Spinal cord (tissue), 10 donors: ENCODE data around the gene ST7. TPM values are rescaled to one million over a fixed set of nuclear protein-coding genes. Genes with fewer than 3 reads are reported as not detected.

Experiments
- DNase-seq, 6 donors: peaks; one replicate each; pipeline versions ENCODE4 v3.0.0 to v3.0.0-alpha.2; 2013 to 2015; ENCODE audit warnings: low spot score in 6 of 6, low read depth in 4 of 6
- H3K27ac ChIP-seq: one replicate; pipeline ENCODE4 v1.5.1; 2013; ENCODE audit warnings: low read depth, low read length, control low read depth
- H3K27me3 ChIP-seq: one replicate; pipeline ENCODE4 v1.6.1; 2013; ENCODE audit warnings: low read length; ENCODE audit not compliant: control insufficient read depth, insufficient read depth
- H3K36me3 ChIP-seq: one replicate; pipeline ENCODE4 v1.6.1; 2013; ENCODE audit warnings: low read length; ENCODE audit not compliant: control insufficient read depth, insufficient read depth
- H3K4me1 ChIP-seq: one replicate; pipeline ENCODE4 v1.6.1; 2013; ENCODE audit warnings: low read length; ENCODE audit not compliant: control insufficient read depth, insufficient read depth
- H3K4me3 ChIP-seq: one replicate; pipeline ENCODE4 v1.5.1; 2013; ENCODE audit warnings: low read depth, low read length, control low read depth
- H3K9me3 ChIP-seq: one replicate; pipeline ENCODE4 v1.6.1; 2013; ENCODE audit warnings: low read length; ENCODE audit not compliant: control insufficient read depth, insufficient read depth
- WGBS: methylation state at CpG from one replicate; pipeline ENCODE4 v1.1.5; 2013; ENCODE audit warnings: missing lambda C conversion rate; ENCODE audit not compliant: insufficient coverage; 5-methylcytosine and 5-hydroxymethylcytosine counted together
- polyA plus RNA-seq, 2 donors: library from polyadenylated mRNA; unstranded; fragments of 120-200 nt; gene quantifications; one replicate each; pipeline ENCODE4 v1.2.1, GENCODE V29; 2013; ENCODE audit not compliant: insufficient read length in 2 of 2
- total RNA-seq, 2 donors: library from RNA; depleted of rRNA in 1 of 2; stranded (reverse); fragments of 120-200 nt in 1 of 2; fragments of >200 nt in 1 of 2; gene quantifications; one replicate each; pipeline versions ENCODE4 v1.2.3 to v1.2.4, GENCODE V29; 2013 to 2014
- donor health status: healthy.

ST7 gene
- total and polyA plus RNA-seq, 4 donors, result 27.0 to 35.7 (median 31.8) TPM

GRCh38 chr7:116948934-116949333 is 4.4 kb upstream of the ST7 start:
- 64% methylated on average over 3 of the region's 3 CpGs for WGBS
- H3K27me3 ChIP-seq, result no peaks in the 10 kb centered on the region
- peaks cover 6% of the 10 kb centered on the region for H3K4me1 ChIP-seq
- no peak for DNase-seq
- H3K4me3 ChIP-seq, result no peak overlapping the region
- no peak overlapping the region for H3K27ac ChIP-seq
- H3K36me3 ChIP-seq, result no peaks in the 10 kb centered on the region
- H3K9me3 ChIP-seq, result no peaks in the 10 kb centered on the region

GRCh38 chr7:116949941-116950801 is 3.1 kb upstream of the ST7 start:
- Histone ChIP-seq H3K36me3 (no peaks in the 10 kb centered on the region), H3K27me3 (no peaks in the 10 kb centered on the region), H3K4me3 (no peak overlapping the region), H3K9me3 (no peaks in the 10 kb centered on the region), H3K4me1 (peaks cover 6% of the 10 kb centered on the region), H3K27ac (no peak overlapping the region)
- DNase-seq, result no peak
- WGBS, result 86% methylated on average over 6 of the region's 9 CpGs

GRCh38 chr7:116950889-116951351 is 2.4 kb upstream of the ST7 start:
- no peaks in the 10 kb centered on the region for H3K36me3 ChIP-seq
- peaks cover 6% of the 10 kb centered on the region for H3K4me1 ChIP-seq
- 100% methylated on average over 2 of the region's 5 CpGs for WGBS
- no peak overlapping the region for H3K27ac ChIP-seq
- no peak overlapping the region for H3K4me3 ChIP-seq
- no peak for DNase-seq
- no peaks in the 10 kb centered on the region for H3K9me3 ChIP-seq
- no peaks in the 10 kb centered on the region for H3K27me3 ChIP-seq

- no peak for DNase-seq
- H3K4me3 ChIP-seq, result no peak overlapping the region
- 89% methylated on average over 11 of the region's 17 CpGs for WGBS
Measured at GRCh38 chr7:116951366-116952292, 1.7 kb upstream of the ST7 start.

GRCh38 chr7:116952635-116953371 is 498 bp upstream of the ST7 start:
- peak in 3 of 6 donors; percentile 21 to 67 (median 49) for DNase-seq
- WGBS, result 2% methylated on average over 6 of the region's 25 CpGs
- no peaks in the 10 kb centered on the region for H3K27me3 ChIP-seq
- H3K9me3 ChIP-seq, result no peaks in the 10 kb centered on the region
- no peaks in the 10 kb centered on the region for H3K36me3 ChIP-seq
- H3K27ac ChIP-seq, result peak overlapping the region; percentile 98
- H3K4me3 ChIP-seq, result peak overlapping the region; percentile 77
- H3K4me1 ChIP-seq, result peaks cover 10% of the 10 kb centered on the region

More at GRCh38 chr7:116951366-116952292, 1.7 kb upstream of the ST7 start:
- Histone ChIP-seq H3K9me3 (no peaks in the 10 kb centered on the region), H3K27ac (peak overlapping the region; percentile 25), H3K36me3 (no peaks in the 10 kb centered on the region), H3K27me3 (no peaks in the 10 kb centered on the region), H3K4me1 (peaks cover 10% of the 10 kb centered on the region)

GRCh38 chr7:116953906-116954838 is 871 bp downstream of the ST7 start:
- H3K4me1 ChIP-seq, result peaks cover 10% of the 10 kb centered on the region
- H3K9me3 ChIP-seq, result no peaks in the 10 kb centered on the region
- no peaks in the 10 kb centered on the region for H3K27me3 ChIP-seq
- no peaks in the 10 kb centered on the region for H3K36me3 ChIP-seq
- peak overlapping the region; percentile 77 for H3K4me3 ChIP-seq
- H3K27ac ChIP-seq, result peak overlapping the region; percentile 91
- peak in 5 of 6 donors; percentile 64 to 93 (median 71) for DNase-seq
- 0% methylated on average over 51 of the region's 63 CpGs for WGBS

- H3K4me3 ChIP-seq, result no peak overlapping the region
- H3K4me1 ChIP-seq, result peaks cover 10% of the 10 kb centered on the region
- DNase-seq, result no peak
- H3K9me3 ChIP-seq, result no peaks in the 10 kb centered on the region
- no peaks in the 10 kb centered on the region for H3K36me3 ChIP-seq
- H3K27me3 ChIP-seq, result no peaks in the 10 kb centered on the region
- H3K27ac ChIP-seq, result no peak overlapping the region
Measured at GRCh38 chr7:116955340-116955739, 2.0 kb downstream of the ST7 start.

GRCh38 chr7:116955801-116956476 is 2.6 kb downstream of the ST7 start:
- Histone ChIP-seq H3K4me3 (no peak overlapping the region), H3K36me3 (no peaks in the 10 kb centered on the region), H3K27ac (peak overlapping the region; percentile 26), H3K27me3 (no peaks in the 10 kb centered on the region), H3K9me3 (no peaks in the 10 kb centered on the region), H3K4me1 (peaks cover 10% of the 10 kb centered on the region)
- WGBS, result 80% methylated on average over 1 of the region's 4 CpGs
- DNase-seq, result peak in 2 of 6 donors; percentile 11 to 59
